Liver (tissue), 9 donors: ENCODE data around the gene SCGN. TPM values are rescaled to one million over a fixed set of nuclear protein-coding genes. Genes with fewer than 3 reads are reported as not detected.

ENCODE experiments used
- DNase-seq: peaks from one replicate; pipeline ENCODE4 v3.0.0-alpha.2; 2017; ENCODE audit warnings: low spot score
- H3K27ac ChIP-seq, 2 donors: one replicate each; pipeline ENCODE4 v1.7.0; 2013; ENCODE audit warnings: inconsistent platforms in 2 of 2, low read length in 2 of 2, control low read depth in 1 of 2, low read depth in 1 of 2, mild to moderate bottlenecking in 1 of 2
- H3K27me3 ChIP-seq, 4 donors: one replicate each; pipeline versions ENCODE4 v1.6.1 to v1.7.0; 2013; ENCODE audit warnings: low read length in 3 of 4, inconsistent platforms in 1 of 4, mild to moderate bottlenecking in 1 of 4, moderate library complexity in 1 of 4; ENCODE audit not compliant: control insufficient read depth in 4 of 4, insufficient read depth in 4 of 4
- H3K36me3 ChIP-seq, 4 donors: one replicate each; pipeline versions ENCODE4 v1.6.1 to v1.7.0; 2013; ENCODE audit warnings: low read length in 3 of 4, mild to moderate bottlenecking in 3 of 4, low read depth in 1 of 4, moderate library complexity in 1 of 4; ENCODE audit not compliant: control insufficient read depth in 4 of 4, insufficient read depth in 3 of 4
- H3K4me1 ChIP-seq, 4 donors: one replicate each; pipeline versions ENCODE4 v1.6.1 to v1.7.0; 2013; ENCODE audit warnings: low read length in 3 of 4, mild to moderate bottlenecking in 3 of 4, moderate library complexity in 1 of 4; ENCODE audit not compliant: control insufficient read depth in 4 of 4, insufficient read depth in 4 of 4
- H3K4me3 ChIP-seq, 3 donors: one replicate each; pipeline versions ENCODE4 v1.6.1 to v1.7.0; 2013; ENCODE audit warnings: low read length in 3 of 3, control low read depth in 1 of 3, low read depth in 1 of 3, mild to moderate bottlenecking in 1 of 3
- H3K9ac ChIP-seq, 2 donors: one replicate each; pipeline ENCODE4 v1.7.0; 2013; ENCODE audit warnings: low read length in 2 of 2, mild to moderate bottlenecking in 2 of 2, moderate library complexity in 2 of 2, control low read depth in 1 of 2, low read depth in 1 of 2
- H3K9me3 ChIP-seq, 4 donors: one replicate each; pipeline versions ENCODE4 v1.6.1 to v1.7.0; 2013; ENCODE audit warnings: low read length in 3 of 4; ENCODE audit not compliant: control insufficient read depth in 4 of 4
- EGR1 ChIP-seq, 2 donors: IDR thresholded peaks; 2 replicates each; pipeline ENCODE4 v1.6.1; 2016 to 2018; ENCODE audit warnings: antibody characterized with exemption in 2 of 2, low read depth in 2 of 2
- FOXA2 ChIP-seq: IDR thresholded peaks from 2 replicates; pipeline ENCODE4 v1.6.1; 2016; ENCODE audit warnings: antibody characterized with exemption
- GABPA ChIP-seq, 2 donors: IDR thresholded peaks in 1 of 2; conservative IDR thresholded peaks in 1 of 2; 2 replicates each; pipeline ENCODE4 v1.6.1; 2016; ENCODE audit warnings: antibody characterized with exemption in 2 of 2, mild to moderate bottlenecking in 1 of 2, moderate library complexity in 1 of 2
- HNF4G ChIP-seq: IDR thresholded peaks from 2 replicates; pipeline ENCODE4 v1.6.1; 2016; ENCODE audit warnings: antibody characterized with exemption
- JUND ChIP-seq, 2 donors: IDR thresholded peaks; 2 replicates each; pipeline ENCODE4 v1.6.1; 2016; ENCODE audit warnings: antibody characterized with exemption in 2 of 2
- NR2F2 ChIP-seq: IDR thresholded peaks from 2 replicates; pipeline ENCODE4 v1.6.1; 2016; ENCODE audit warnings: antibody characterized with exemption
- RAD21 ChIP-seq, 2 donors: IDR thresholded peaks; 2 replicates each; pipeline ENCODE4 v1.6.1; 2016; ENCODE audit warnings: antibody characterized with exemption in 2 of 2, mild to moderate bottlenecking in 2 of 2
- RXRA ChIP-seq, 2 donors: IDR thresholded peaks; 2 replicates each; pipeline ENCODE4 v1.6.1; 2017 to 2018; ENCODE audit warnings: antibody characterized with exemption in 2 of 2, mild to moderate bottlenecking in 1 of 2
- SP1 ChIP-seq: IDR thresholded peaks from 2 replicates; pipeline ENCODE4 v1.6.1; 2018; ENCODE audit warnings: antibody characterized with exemption, mild to moderate bottlenecking
- TAF1 ChIP-seq: conservative IDR thresholded peaks from 2 replicates; pipeline ENCODE4 v1.6.1; 2016; ENCODE audit warnings: antibody characterized with exemption, mild to moderate bottlenecking
- YY1 ChIP-seq: IDR thresholded peaks from 2 replicates; pipeline ENCODE4 v1.6.1; 2016; ENCODE audit warnings: antibody characterized with exemption, mild to moderate bottlenecking
- WGBS: extraction: QIAGEN DNeasy Blood & Tissue Kit; methylation state at CpG from one replicate; pipeline ENCODE4 v1.1.7; 2013; 5-methylcytosine and 5-hydroxymethylcytosine counted together
- polyA plus RNA-seq, 2 donors: library from polyadenylated mRNA; stranded (reverse) in 1 of 2; unstranded in 1 of 2; fragments of 200-250 nt in 1 of 2; fragments of >200 nt in 1 of 2; fragmentation: Nextera tagmentation in 1 of 2; extraction: Ambion mirVana in 1 of 2; gene quantifications; one replicate each; pipeline versions ENCODE4 v1.2.1 to v1.2.3, GENCODE V29; 2013 to 2015
- total RNA-seq, 2 donors: library from RNA; depleted of rRNA; stranded (reverse); fragments of >200 nt; gene quantifications; one replicate each; pipeline ENCODE4 v1.2.3, GENCODE V29; 2014
- TF ChIP-seq, protein P1 (sequence below): IDR thresholded peaks from 2 replicates; pipeline ENCODE4 v1.6.1; 2016; ENCODE audit warnings: antibody characterized with exemption
- TF ChIP-seq, protein P2 (sequence below): fragments of 150-350 bp; IDR thresholded peaks from 2 replicates; pipeline ENCODE4 v1.5.1; 2017; ENCODE audit warnings: improper control_type of control experiment, low read depth, low read length; ENCODE audit not compliant: missing input control
- TF ChIP-seq, protein P3 (sequence below): IDR thresholded peaks from 2 replicates; pipeline ENCODE4 v1.6.1; 2016; ENCODE audit warnings: antibody characterized with exemption, mild to moderate bottlenecking
- TF ChIP-seq, protein P4 (sequence below): IDR thresholded peaks from 2 replicates; pipeline ENCODE4 v1.6.1; 2016; ENCODE audit warnings: antibody characterized with exemption
- TF ChIP-seq, protein P5 (sequence below): IDR thresholded peaks from 2 replicates; pipeline ENCODE4 v1.6.1; 2016; ENCODE audit warnings: antibody characterized with exemption
- donor health status: healthy.
- donor health status: healthy.
- donor health status: healthy.
- donor health status: healthy.
- donor health status: healthy.

Gene SCGN
- total and polyA plus RNA-seq, 4 donors = 0.28 to 8.1 (median 2.8) TPM

DNA sequence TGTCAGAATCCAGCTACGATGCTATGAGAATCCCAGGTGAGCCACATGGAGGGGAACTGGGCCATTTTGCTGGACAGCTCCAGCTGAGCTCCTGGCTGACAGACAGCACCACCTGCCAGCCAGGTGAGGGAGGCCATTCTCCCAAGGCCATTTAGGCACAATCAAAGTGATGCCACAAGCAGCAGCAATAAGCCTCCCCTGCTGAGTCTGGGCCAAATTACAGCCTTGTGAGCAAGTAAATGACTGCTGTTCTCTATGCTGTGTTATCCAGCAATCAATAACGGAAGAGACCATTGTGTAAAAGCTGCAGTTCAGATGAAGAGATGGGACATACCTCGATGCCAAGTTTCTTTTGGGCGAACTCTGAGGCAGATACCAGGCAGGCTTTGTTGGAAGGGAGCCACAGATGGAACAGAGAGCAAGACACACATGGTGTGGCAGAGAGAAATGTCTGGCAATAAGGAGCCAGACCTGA, 14.0 kb upstream of the SCGN start:
- Histone ChIP-seq H3K27ac (no peak overlapping the region), H3K27me3 (no peaks in the 10 kb centered on the region), H3K36me3 (no peaks in the 10 kb centered on the region), H3K9me3 (peaks cover 0 to 6% (median 0%) of the 10 kb centered on the region in 4 donors), H3K9ac (no peak overlapping the region), H3K4me1 (peaks cover 0 to 6% (median 0%) of the 10 kb centered on the region in 4 donors), H3K4me3 (no peak overlapping the region)
- TF ChIP-seq RAD21 (IDR thresholded peaks at IDR 0.05) = peak in 1 of 2 donors; percentile 6
- TF ChIP-seq, protein P1, sequence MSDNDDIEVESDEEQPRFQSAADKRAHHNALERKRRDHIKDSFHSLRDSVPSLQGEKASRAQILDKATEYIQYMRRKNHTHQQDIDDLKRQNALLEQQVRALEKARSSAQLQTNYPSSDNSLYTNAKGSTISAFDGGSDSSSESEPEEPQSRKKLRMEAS = no peak
- TF ChIP-seq NR2F2 = peak; percentile 21
- no peak for TF ChIP-seq TAF1
- TF ChIP-seq, protein P2, sequence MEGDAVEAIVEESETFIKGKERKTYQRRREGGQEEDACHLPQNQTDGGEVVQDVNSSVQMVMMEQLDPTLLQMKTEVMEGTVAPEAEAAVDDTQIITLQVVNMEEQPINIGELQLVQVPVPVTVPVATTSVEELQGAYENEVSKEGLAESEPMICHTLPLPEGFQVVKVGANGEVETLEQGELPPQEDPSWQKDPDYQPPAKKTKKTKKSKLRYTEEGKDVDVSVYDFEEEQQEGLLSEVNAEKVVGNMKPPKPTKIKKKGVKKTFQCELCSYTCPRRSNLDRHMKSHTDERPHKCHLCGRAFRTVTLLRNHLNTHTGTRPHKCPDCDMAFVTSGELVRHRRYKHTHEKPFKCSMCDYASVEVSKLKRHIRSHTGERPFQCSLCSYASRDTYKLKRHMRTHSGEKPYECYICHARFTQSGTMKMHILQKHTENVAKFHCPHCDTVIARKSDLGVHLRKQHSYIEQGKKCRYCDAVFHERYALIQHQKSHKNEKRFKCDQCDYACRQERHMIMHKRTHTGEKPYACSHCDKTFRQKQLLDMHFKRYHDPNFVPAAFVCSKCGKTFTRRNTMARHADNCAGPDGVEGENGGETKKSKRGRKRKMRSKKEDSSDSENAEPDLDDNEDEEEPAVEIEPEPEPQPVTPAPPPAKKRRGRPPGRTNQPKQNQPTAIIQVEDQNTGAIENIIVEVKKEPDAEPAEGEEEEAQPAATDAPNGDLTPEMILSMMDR = no peak
- TF ChIP-seq RXRA (IDR thresholded peaks at IDR 0.05) = no peak
- no peak for TF ChIP-seq FOXA2
- no peak for TF ChIP-seq SP1
- TF ChIP-seq, protein P3, sequence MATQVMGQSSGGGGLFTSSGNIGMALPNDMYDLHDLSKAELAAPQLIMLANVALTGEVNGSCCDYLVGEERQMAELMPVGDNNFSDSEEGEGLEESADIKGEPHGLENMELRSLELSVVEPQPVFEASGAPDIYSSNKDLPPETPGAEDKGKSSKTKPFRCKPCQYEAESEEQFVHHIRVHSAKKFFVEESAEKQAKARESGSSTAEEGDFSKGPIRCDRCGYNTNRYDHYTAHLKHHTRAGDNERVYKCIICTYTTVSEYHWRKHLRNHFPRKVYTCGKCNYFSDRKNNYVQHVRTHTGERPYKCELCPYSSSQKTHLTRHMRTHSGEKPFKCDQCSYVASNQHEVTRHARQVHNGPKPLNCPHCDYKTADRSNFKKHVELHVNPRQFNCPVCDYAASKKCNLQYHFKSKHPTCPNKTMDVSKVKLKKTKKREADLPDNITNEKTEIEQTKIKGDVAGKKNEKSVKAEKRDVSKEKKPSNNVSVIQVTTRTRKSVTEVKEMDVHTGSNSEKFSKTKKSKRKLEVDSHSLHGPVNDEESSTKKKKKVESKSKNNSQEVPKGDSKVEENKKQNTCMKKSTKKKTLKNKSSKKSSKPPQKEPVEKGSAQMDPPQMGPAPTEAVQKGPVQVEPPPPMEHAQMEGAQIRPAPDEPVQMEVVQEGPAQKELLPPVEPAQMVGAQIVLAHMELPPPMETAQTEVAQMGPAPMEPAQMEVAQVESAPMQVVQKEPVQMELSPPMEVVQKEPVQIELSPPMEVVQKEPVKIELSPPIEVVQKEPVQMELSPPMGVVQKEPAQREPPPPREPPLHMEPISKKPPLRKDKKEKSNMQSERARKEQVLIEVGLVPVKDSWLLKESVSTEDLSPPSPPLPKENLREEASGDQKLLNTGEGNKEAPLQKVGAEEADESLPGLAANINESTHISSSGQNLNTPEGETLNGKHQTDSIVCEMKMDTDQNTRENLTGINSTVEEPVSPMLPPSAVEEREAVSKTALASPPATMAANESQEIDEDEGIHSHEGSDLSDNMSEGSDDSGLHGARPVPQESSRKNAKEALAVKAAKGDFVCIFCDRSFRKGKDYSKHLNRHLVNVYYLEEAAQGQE = peak; percentile 97
- no peak for TF ChIP-seq GABPA (IDR thresholded peaks at IDR 0.05 in 1 of 2, conservative IDR thresholded peaks at IDR 0.05 in 1 of 2)
- TF ChIP-seq JUND (IDR thresholded peaks at IDR 0.05) = no peak
- TF ChIP-seq HNF4G = no peak
- TF ChIP-seq EGR1 (IDR thresholded peaks at IDR 0.05; ENCODE audit: low read depth in 2 of 2) = no peak
- no peak for TF ChIP-seq YY1
- TF ChIP-seq, protein P4, sequence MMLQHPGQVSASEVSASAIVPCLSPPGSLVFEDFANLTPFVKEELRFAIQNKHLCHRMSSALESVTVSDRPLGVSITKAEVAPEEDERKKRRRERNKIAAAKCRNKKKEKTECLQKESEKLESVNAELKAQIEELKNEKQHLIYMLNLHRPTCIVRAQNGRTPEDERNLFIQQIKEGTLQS = no peak
- DNase-seq = no peak
- 32% methylated on average over 4 of the region's 4 CpGs for whole genome bisulfite sequencing

DNA sequence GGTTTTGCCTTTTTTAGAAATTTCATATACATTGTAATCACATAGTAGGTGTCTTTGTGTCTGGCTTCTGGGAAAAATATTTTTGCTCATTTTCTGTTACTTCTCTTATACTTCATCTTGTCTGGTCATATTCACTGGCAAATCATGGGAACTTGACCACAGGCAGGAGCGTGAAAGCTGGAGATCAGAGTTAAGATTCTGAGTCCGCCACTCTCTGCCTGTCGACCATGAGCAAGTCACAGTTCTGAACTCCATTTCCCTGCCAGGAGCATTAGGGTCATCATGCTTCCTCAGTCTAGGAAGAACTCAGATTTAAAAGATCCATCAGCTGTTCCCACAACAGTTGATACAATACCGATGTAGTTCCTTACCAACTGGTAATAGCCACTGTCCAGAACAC, 12.4 kb upstream of the SCGN start:
- Histone ChIP-seq H3K4me3 (no peak overlapping the region), H3K36me3 (no peaks in the 10 kb centered on the region), H3K9me3 (peaks cover 0 to 6% (median 0%) of the 10 kb centered on the region in 4 donors), H3K4me1 (peaks cover 0 to 6% (median 0%) of the 10 kb centered on the region in 4 donors), H3K27me3 (no peaks in the 10 kb centered on the region), H3K9ac (no peak overlapping the region), H3K27ac (no peak overlapping the region)
- 85% methylated on average over 4 of the region's 4 CpGs for WGBS
- TF ChIP-seq, protein P5, sequence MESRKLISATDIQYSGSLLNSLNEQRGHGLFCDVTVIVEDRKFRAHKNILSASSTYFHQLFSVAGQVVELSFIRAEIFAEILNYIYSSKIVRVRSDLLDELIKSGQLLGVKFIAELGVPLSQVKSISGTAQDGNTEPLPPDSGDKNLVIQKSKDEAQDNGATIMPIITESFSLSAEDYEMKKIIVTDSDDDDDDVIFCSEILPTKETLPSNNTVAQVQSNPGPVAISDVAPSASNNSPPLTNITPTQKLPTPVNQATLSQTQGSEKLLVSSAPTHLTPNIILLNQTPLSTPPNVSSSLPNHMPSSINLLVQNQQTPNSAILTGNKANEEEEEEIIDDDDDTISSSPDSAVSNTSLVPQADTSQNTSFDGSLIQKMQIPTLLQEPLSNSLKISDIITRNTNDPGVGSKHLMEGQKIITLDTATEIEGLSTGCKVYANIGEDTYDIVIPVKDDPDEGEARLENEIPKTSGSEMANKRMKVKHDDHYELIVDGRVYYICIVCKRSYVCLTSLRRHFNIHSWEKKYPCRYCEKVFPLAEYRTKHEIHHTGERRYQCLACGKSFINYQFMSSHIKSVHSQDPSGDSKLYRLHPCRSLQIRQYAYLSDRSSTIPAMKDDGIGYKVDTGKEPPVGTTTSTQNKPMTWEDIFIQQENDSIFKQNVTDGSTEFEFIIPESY = no peak
- TF ChIP-seq RXRA (IDR thresholded peaks at IDR 0.05) = no peak
- TF ChIP-seq, protein P2 = no peak
- no peak for DNase-seq
